Airway epithelial cell (primary cell): ENCODE measurements around the gene WWP2. TPM values are rescaled to one million over a fixed set of nuclear protein-coding genes. Genes with fewer than 3 reads are reported as not detected.

Experiments used
- total RNA-seq: library from RNA; depleted of rRNA; stranded (reverse); fragments of >200 nt; gene quantifications from 2 replicates; pipeline ENCODE4 v1.2.3, GENCODE V29; 2015

WWP2 gene
- 16.5 and 17.4 TPM in 2 replicates for total RNA-seq

DNA sequence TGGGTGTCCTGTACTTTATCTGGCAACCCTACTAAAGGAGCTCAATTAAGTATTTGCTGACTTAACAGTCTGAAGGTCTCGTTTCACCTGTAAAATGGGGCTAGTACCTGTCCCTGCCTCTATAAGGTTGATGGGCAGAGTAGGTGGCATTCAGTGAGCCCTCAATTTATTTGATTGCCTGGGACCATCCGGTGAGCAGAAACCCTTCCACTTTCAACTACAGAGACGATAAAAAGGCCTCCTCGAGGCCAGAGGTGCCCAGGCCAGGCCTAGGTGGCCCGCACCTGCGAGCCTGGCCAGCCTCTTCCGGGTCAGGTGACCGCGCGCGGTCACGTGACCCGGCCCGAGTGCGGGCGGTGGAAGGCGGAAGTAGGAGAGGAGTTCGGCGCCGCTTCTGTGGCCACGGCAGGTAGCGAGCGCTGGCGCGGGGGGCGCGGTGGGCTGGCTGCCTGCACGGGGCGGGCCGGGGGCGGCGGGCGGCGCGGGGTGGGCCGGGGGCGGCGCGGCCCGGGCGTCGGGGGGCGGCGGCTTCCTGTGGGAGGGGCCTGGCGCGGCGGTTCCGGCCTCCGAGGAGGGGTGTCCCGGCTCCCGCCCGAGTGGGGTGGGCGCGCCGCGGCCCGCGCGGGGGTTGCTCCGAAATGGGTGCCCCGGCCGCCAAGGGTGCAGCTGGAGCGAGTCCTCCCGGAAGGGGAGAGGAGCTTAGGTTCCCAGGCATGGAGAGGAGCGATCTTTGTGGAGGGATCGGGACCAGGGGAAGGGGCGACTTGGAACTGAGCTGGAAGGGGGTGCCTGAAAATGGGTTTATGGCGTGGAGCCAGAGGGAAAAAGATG, at the start of gene WWP2:
WWP2 (plus strand) TSS at position 350 of the 831 bp plus-strand sequence. CDS start 24,679 bp downstream, outside the sequence.

DNA sequence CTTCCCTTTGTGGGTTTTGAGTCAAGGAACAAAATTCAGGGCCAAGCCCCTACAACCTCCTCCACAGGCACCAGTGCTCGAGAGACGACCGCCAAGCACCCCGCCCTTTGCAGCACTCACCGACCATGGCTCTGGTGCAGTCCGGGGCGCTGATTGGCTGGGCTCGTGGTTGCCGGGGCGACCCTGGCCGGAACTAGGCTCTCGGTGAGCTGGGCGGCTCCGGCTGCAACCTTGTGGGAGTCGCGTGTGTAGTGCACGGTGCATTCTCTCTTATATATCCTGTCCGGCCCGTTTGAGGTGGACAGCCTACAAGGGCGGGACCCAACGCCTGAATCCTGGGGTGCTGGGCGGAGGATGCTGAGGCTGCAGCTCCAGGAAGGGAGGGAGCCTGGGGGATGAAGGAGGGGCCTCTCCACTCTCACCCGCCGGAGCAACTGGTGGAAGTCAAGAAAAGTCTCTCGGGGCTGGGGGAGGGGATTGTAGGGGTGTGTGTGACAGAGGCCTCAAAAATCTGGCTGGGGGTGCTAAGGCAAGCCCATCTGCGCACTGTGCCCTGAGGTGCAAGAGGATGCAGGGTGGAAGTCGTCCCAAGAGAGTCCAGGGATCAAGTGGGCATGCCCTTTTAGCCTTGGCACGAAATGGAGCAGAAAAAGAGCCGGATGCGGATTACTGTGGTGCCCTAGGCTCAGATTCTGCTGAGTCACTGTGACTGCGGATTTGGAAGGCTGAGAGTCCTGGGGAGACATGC, 35.6 kb upstream of the WWP2 start, which contains the start of gene NQO1:
NQO1 (minus strand) TSS at position 248 of the 748 bp plus-strand sequence; CDS start at position 127, 121 bp downstream.

DNA sequence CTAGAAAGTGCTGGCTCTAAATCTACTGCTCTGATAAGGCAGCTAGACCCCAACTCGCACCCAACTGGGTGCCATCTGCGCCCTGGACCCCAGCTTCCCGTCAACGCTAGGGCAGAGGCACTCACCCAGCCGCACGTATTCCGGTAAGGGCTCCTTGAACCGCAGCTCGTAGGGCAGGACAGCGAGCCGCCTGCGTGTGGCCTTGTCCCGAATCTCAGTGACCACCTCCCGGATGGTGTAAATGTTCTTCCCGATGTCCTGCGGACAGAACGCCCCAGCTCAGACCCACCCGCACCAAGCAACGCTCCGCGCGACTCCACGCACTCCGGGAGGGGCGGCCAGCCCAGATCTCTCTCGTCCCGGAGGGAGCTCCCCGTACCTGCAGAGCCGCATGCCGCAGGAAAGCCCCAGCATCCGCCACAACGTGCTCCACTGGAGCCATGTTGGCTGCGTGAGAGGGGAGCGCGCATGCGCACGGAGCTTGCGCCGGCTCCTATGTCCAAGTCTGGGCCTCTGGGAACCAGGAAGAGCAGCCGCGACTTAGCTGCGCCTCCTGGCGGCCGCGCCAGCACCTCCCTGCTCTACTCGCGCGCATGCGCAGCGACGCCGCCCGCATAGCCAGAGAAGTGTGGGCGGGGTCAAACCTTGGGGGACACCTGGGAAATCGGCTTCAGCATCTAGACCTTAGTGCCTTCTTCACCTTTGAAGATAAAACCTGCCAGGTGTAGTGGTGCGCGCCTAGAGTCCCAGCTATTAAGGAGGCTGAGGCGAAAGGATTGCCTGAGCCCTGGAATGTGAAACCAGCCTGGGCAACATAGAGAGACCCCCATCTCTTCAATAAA, 7.4 kb upstream of the WWP2 start, which contains the start of gene NOB1:
NOB1 (minus strand) TSS at position 458 of the 842 bp plus-strand sequence; CDS start at position 442, 16 bp downstream.

DNA sequence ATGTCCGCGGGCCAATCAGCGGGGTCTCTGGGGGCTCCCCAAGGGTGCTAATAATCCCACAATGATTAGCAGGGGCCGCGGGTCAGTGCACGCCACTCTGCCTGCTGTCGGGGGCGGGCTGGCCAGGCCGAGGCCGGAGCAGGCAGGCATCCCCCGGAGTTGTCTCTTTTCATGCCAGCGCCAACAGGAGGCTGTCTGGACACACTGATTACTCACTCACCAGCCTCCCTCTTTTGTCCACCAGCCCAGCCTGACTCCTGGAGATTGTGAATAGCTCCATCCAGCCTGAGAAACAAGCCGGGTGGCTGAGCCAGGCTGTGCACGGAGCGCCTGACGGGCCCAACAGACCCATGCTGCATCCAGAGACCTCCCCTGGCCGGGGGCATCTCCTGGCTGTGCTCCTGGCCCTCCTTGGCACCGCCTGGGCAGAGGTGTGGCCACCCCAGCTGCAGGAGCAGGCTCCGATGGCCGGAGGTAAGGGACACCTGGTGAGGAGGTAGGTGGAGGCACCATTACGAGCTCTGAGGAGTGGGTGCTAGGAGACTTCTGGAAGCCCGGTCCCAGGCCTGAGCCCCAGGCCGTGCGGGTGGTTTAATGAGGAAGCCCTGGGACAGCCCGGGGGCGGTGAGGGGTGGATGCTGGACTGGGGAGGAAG, 189.0 kb downstream of the WWP2 start, which contains the start of gene CLEC18A:
CLEC18A (plus strand) TSS at position 318 of the 655 bp plus-strand sequence; CDS start at position 351, 33 bp downstream.

Other genes with a start within 250 kb of the WWP2 start
- gene NFAT5, start 196.4 kb upstream of the WWP2 start, total RNA-seq: 5.5 and 11.8 TPM in 2 replicates
- 159 TPM in 2 replicates for gene NQO1, start 35.8 kb upstream of the WWP2 start, total RNA-seq
- 39.8 and 47.3 TPM in 2 replicates for gene NOB1, start 7.4 kb upstream of the WWP2 start, total RNA-seq
- 0.05 and 0.07 TPM in 2 replicates for gene CLEC18A, start 189.0 kb downstream of the WWP2 start, total RNA-seq